Measurements from ENCODE around the gene DLG2. TPM values are rescaled to one million over a fixed set of nuclear protein-coding genes. Genes with fewer than 3 reads are reported as not detected.
"Not testable (repeated sequence)": the region's sequence is repeated elsewhere in the genome, so short reads cannot be mapped to it uniquely, and the experiment has no call there.

DLG2 gene
- total RNA-seq, 1 donor from 2014 or later = 4.7 TPM

- no peak for ATAC-seq
- DNase-seq (ENCODE audit: low spot score) = no peak
These were observed 19.9 kb upstream of the DLG2 start for GRCh38 chr11:85647078-85647477.

DNA sequence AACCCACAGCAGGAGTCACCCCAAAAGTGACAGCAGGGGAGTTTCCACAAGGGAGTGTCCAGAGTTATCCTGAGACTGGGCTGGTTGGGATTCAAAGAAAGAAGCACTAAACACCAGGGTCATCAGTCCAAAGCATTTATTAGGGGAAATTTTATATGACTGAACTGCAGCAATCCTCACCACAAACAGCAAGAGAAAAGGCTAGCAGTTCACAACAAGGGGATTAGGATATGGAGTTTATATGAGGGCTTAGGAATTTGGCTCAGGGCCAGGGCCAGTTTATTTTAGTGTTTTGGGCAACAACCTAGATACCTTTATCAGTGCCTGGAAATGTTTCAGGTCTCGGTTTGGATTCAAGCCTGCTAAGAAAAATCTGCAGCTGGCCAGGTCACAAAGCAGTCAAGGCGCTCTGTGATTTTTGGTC lies 16.1 kb upstream of the DLG2 start:
- no peak for DNase-seq (ENCODE audit: low spot score)

DNA sequence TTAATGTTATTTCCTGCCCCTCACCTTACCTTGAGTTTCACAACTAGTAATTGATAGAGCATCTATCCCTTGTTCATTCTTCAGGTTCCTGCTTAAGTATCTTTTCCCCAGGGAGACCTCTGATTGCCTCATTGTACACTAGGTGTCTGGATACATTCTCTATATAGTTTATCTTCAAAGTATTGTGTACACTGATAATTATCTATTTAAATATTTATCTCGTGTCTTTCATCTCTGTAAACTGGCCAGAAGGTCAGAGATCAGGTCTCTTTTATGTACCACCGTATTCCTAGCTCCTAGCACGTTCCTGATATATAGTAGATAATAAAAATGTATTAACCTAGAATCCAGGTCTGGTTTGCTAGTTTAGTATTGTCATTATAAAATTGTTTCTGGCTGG lies 7.6 kb upstream of the DLG2 start:
- DNase-seq (ENCODE audit: low spot score) = no peak
- ATAC-seq = no peak

More for the DNA sequence above, 16.1 kb upstream of the DLG2 start:
- ATAC-seq = no peak

DNA sequence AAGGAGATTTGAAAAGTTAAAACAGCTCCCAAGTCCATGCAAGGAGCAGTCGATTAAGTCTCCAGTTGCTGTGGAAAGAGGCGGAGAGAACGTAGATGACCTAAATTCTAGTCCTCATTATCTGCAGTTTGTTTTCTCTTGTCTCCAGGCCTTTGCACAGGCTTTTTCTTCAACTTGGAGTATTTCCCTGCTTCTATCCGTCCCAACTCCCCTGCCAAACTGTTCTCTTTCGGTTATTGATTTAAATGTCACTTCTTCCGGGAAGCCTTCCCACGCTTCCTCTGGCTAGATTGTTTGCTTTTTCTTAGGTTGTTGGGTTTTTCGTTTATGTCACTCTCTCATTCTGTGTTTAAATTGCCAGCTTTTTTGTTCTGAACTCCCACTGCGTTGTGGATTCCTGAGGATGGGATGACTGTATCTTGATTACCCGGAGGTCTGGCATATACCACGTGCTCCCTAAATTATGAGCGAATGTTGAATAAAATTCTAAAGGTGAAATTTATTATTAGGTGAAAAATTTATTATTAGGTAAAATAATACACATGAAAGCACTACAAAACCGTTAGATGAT lies 1.7 kb upstream of the DLG2 start:
- peak; percentile 36 for ATAC-seq

GRCh38 chr11:85627998-85628770 lies 1.0 kb upstream of the DLG2 start, which contains the start of gene TMEM126B:
Gene TMEM126B (plus strand): TSS chr11:85628593. CDS start chr11:85628608, 15 bp downstream.
- ATAC-seq (peak; percentile 96), DNase-seq (ENCODE audit: low spot score) (peak; percentile 98)

More for the DNA sequence above, 1.7 kb upstream of the DLG2 start:
- no peak for DNase-seq (ENCODE audit: low spot score)

DNA sequence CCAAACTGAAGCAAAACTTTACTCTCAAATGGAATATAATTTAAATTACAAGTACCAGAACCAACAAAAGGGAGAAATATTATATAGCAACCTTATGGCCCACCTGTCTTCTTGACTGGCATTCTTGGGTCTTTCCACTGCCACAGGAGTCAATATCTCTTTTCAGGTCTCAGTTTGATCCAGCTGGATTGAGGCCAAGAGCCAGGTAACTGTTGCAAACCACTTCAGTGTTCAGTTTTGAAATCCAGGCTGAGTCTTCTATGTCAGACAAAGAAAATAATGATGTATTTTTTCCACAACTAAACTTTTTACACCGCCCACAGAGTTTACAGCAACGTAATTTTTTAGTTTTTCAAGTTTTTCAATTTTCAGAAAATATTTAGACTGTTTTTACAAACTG lies 648 bp downstream of the DLG2 start:
- peak; percentile 70 for DNase-seq (ENCODE audit: low spot score)
- ATAC-seq = no peak

DNA sequence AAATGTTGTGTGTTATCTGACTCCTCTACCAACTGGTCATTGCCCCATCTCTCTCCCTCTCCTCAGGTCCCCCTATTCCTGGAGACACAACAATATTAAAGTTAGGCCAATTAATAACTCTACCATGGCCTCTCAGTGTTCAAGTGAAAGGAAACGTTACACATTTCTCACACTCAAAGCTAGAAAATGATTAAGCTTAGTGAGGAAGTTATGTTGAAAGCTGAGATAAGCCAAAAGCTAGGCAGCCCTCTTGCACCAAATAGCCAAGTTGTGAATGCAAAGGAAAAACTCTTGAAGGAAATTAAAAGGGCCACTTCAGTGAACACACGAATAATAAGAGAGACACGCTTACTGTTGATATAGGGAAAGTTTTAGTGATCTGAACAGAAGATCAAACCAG lies 6.9 kb downstream of the DLG2 start:
- no peak for DNase-seq (ENCODE audit: low spot score)
- no peak for ATAC-seq

DNA sequence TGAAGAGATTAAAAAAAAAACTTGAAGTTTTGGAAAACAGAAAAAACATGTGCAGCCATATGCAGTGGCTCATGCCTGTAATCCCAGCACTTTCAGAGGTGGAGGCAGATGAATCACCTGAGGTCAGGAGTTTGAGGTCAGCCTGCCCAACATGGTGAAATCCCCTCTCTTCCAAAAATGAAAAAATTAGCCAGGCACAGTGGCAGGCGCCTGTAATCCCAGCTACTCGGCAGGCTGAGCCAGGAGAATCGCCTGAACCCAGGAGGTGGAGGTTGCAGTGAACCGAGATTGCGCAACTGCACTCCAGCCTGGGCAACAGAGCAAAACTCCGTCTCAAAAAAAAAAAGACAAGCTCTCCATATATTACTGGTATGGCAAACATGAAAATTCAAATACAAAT lies 7.6 kb downstream of the DLG2 start:
- ATAC-seq (peak; percentile 67), DNase-seq (ENCODE audit: low spot score) (peak; percentile 69)

- DNase-seq (ENCODE audit: low spot score); ATAC-seq: not testable (repeated sequence)
These were observed 15.5 kb downstream of the DLG2 start for GRCh38 chr11:85611643-85612042.

GRCh38 chr11:85609286-85609685 lies 17.9 kb downstream of the DLG2 start:
- not testable (repeated sequence) for ATAC-seq; DNase-seq (ENCODE audit: low spot score)

DNA sequence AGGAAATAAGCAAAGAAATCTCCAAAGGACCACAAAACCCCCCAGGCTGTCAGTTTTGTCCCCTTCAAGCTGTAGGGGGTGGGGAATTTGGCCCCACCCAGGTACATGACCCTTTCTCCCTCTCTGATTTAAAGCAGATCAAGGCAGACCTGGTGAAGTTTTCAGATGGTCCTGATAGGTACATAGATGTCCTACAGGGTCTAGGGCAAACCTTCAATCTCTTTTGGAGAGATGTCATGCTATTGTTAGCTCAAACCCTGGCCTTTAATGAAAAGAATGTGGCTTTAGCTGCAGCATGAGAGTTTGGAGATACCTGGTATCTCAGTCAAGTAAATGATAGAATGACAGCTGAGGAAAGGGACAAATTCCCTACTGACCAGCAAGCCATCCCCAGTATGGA lies 18.5 kb downstream of the DLG2 start:
- not testable (repeated sequence) for DNase-seq (ENCODE audit: low spot score); ATAC-seq

DNA sequence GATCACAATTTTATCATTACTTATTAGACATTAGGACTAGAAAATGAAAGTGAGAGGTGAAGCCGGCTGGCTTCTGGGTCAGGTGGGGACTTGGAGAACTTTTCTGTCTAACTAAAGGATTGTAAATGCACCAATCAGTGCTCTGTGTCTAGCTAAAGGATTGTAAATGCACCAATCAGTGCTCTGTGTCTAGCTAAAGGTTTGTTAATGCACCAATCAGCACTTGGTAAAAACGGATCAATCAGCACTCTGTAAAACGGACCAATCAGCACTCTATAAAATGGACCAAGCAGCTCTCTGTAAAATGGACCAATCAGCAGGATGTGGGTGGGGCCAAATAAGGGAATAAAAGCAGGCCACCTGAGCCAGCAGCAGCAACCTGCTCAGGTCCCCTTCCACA lies 20.9 kb downstream of the DLG2 start:
- not testable (repeated sequence) for DNase-seq (ENCODE audit: low spot score); ATAC-seq

DNA sequence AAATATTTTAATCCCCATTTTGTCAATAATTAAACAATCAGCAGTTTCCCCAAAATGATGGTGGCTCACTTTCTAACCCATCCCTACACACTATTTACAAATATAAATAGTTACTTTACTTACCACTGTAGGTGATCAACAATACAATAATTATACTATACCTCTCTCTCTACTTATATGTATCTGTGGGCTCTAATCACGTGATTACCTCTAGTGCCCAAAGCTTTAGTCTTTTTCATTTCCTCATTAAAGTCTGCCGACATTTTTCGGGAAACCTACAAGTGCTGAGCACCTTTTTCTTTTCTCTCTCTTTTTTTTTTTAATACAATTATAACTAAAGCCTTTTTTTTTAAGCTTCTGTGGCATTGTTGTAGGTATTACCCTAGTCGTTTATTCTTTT lies 23.9 kb downstream of the DLG2 start:
- no peak for ATAC-seq
- DNase-seq (ENCODE audit: low spot score) = no peak

DNA sequence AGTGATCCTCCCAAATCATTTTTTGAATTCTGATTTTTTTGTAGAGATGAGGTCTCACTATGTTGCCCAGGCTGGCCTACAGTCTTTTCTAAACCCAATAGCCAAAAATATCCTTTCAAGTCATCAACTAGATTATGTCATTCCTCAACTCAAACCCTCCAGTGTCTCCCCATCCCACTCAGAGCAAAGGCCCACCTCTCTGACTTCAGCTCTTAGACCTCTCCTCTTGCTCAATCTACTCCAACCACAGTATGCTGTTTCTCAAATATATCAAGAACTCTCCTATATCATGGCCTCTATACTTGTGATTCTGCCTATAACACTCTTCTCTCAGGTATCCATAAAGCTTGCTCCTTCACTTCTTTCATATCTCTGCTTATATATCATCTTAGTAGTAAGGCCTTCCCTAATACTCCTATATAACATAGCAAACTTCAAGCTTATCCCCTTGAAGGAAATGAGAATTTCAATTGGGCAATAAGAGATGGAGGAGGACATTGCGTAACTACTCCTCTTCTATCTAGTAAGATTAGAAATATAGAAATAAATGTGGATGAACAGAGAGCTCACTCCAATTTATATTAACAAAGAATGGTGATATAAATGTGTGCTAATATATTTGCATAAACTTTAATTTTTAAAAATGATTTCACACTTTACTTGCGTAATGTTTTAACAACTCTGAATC lies 24.5 kb downstream of the DLG2 start:
- DNase-seq (ENCODE audit: low spot score) (no peak), ATAC-seq (no peak)

DNA sequence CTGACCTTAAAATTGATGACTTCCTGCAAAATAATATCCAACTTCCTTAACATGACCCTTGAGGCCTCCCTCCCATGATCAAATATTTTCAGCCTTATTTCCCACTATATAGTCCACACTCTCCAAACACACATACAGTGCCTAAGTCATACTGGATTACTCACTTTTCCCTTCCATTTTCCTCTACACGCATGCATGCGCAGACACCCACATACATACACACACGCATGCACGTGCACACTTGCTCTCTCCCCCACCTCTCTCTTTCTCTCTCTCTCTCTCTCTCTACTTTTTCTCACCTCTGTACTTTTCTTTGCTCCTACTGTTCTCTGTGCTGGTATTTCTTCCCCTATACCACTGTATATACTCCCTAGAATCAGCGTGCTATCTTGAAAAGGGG lies 28.1 kb downstream of the DLG2 start:
- DNase-seq (ENCODE audit: low spot score) (no peak), ATAC-seq (no peak)

- no peak for DNase-seq (ENCODE audit: low spot score)
- ATAC-seq = no peak
These were observed 30.3 kb downstream of the DLG2 start for GRCh38 chr11:85596886-85597285.

- ATAC-seq (peak; percentile 80), DNase-seq (ENCODE audit: low spot score) (no peak)
These were observed 31.8 kb downstream of the DLG2 start for GRCh38 chr11:85595285-85595884.

GRCh38 chr11:85590848-85591483 lies 36.2 kb downstream of the DLG2 start:
- ATAC-seq = peak; percentile 63
- no peak for DNase-seq (ENCODE audit: low spot score)

- ATAC-seq = no peak
- DNase-seq (ENCODE audit: low spot score) = no peak
These were observed 37.8 kb downstream of the DLG2 start for GRCh38 chr11:85589373-85589772.

DNA sequence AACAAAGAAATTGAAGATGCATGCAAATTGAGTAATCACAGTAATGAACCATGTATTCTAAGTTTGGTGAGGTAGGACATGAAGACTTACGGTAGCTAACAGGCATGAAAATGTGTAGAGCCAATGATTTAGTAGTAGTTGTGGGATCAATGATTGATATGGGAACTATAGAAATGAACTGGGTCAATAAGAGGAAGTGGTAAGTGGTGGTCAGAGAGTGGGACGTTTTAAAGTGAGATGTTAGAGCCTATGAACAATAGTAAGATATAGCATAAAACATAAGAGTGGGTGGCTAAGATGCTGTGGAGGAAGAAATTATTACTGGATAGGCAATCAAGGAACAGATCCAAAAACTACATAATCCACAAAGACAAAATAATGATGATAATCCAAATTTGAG lies 45.0 kb downstream of the DLG2 start:
- ATAC-seq (no peak), DNase-seq (ENCODE audit: low spot score) (no peak)

GRCh38 chr11:85575388-85575787 lies 51.8 kb downstream of the DLG2 start:
- no peak for DNase-seq (ENCODE audit: low spot score)
- ATAC-seq = no peak

Measured in left lobe of liver (tissue), 2 donors.